ENCODE data around the gene PTPN11. TPM values are rescaled to one million over a fixed set of nuclear protein-coding genes. Genes with fewer than 3 reads are reported as not detected.
A peak's percentile ranks its signal among the peaks of the same experiment; 100 is the strongest.

PTPN11 gene
- total and polyA plus RNA-seq, 2 of the 13 experiments (the other 11 are each of a cell fraction or from before 2014, with no cell fraction given) = 30.0 to 63.5 TPM

DNA sequence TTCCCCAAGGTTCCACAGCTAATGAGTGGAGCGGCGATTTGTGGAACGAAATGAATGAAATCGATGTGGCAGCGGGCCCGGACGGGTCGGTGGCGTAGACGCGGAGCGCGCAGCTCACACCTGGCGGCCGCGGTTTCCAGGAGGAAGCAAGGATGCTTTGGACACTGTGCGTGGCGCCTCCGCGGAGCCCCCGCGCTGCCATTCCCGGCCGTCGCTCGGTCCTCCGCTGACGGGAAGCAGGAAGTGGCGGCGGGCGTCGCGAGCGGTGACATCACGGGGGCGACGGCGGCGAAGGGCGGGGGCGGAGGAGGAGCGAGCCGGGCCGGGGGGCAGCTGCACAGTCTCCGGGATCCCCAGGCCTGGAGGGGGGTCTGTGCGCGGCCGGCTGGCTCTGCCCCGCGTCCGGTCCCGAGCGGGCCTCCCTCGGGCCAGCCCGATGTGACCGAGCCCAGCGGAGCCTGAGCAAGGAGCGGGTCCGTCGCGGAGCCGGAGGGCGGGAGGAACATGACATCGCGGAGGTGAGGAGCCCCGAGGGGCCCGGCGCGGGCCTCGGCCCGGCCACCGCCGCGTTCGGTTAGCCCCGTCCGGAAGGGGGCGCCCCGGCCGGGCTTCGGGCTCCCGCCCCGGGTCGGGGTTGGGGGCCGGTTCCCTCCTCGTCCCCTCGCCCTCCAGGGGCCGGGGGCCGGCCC is at the start of gene PTPN11 (continued):
- TF ChIP-seq AKAP8 (CRISPR knock-in tag; IDR thresholded peaks at IDR 0.05) (no peak), CC2D1A (CRISPR knock-in tag; IDR thresholded peaks at IDR 0.05) (no peak), ZFP41 (CRISPR knock-in tag; IDR thresholded peaks at IDR 0.05; ENCODE audit: borderline replicate concordance) (no peak), NFRKB (IDR thresholded peaks at IDR 0.05) (no peak), ZBTB43 (CRISPR knock-in tag; conservative IDR thresholded peaks at IDR 0.05) (0 out of 2 replicates have a peak, but pooled peaks have one; percentile 30), MIER2 (CRISPR knock-in tag; IDR thresholded peaks at IDR 0.05) (no peak), PAWR (CRISPR knock-in tag; IDR thresholded peaks at IDR 0.05; ENCODE audit: borderline replicate concordance) (no peak), ZNF329 (CRISPR knock-in tag; IDR thresholded peaks at IDR 0.05; ENCODE audit: low read depth) (no peak), CREB1 (IDR thresholded peaks at IDR 0.05) (peak; percentile 97), CREB1 (CRISPR knock-in tag; IDR thresholded peaks at IDR 0.05) (peak; percentile 97), HOXA5 (CRISPR knock-in tag; IDR thresholded peaks at IDR 0.05) (no peak; the same call in 1 of the 2 replicates), ZNF652 (CRISPR knock-in tag; IDR thresholded peaks at IDR 0.05; ENCODE audit: borderline replicate concordance, low read depth) (no peak), PBX2 (CRISPR knock-in tag; IDR thresholded peaks at IDR 0.05) (no peak), ZNF598 (CRISPR knock-in tag; IDR thresholded peaks at IDR 0.05; ENCODE audit: borderline replicate concordance) (peak; percentile 75; the same call in 1 of the 2 replicates), ZNF841 (CRISPR knock-in tag; IDR thresholded peaks at IDR 0.05; ENCODE audit: borderline replicate concordance) (no peak), ZNF160 (CRISPR knock-in tag; IDR thresholded peaks at IDR 0.05) (peak; percentile 56), ZNF781 (CRISPR knock-in tag; IDR thresholded peaks at IDR 0.05; ENCODE audit: borderline replicate concordance, not compliant biosample characterization) (peak; percentile 46), ATF5 (CRISPR knock-in tag; IDR thresholded peaks at IDR 0.05; ENCODE audit: low read depth) (0 out of 2 replicates have a peak, but pooled peaks have one; percentile 53), NCOA1 (CRISPR knock-in tag; IDR thresholded peaks at IDR 0.05) (peak; percentile 80; the same call in 1 of the 2 replicates), HMG20A (CRISPR knock-in tag; IDR thresholded peaks at IDR 0.05; ENCODE audit: borderline replicate concordance) (0 out of 2 replicates have a peak, but pooled peaks have one; percentile 15), KLF13 (CRISPR knock-in tag; IDR thresholded peaks at IDR 0.05) (no peak), ZFP37 (CRISPR knock-in tag; IDR thresholded peaks at IDR 0.05; ENCODE audit: borderline replicate concordance) (no peak), CREM (IDR thresholded peaks at IDR 0.05) (peak; percentile 93), CREM (CRISPR knock-in tag; IDR thresholded peaks at IDR 0.05) (peak; percentile 96), ZKSCAN1 (IDR thresholded peaks at IDR 0.05; ENCODE audit: low read length) (peak; percentile 40; the same call in 1 of the 2 replicates), ZNF839 (CRISPR knock-in tag; IDR thresholded peaks at IDR 0.05; ENCODE audit: borderline replicate concordance) (no peak), ZNF230 (CRISPR knock-in tag; IDR thresholded peaks at IDR 0.05) (peak; percentile 94; the same call in 1 of the 2 replicates)
- TF ChIP-seq, protein P1, sequence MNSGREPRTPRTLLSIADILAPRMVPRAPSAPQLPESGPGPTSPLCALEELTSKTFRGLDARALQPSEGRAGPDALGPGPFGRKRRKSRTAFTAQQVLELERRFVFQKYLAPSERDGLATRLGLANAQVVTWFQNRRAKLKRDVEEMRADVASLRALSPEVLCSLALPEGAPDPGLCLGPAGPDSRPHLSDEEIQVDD (CRISPR knock-in tag; IDR thresholded peaks at IDR 0.05; ENCODE audit: borderline replicate concordance) = no peak; the same call in 1 of the 2 replicates
- TF ChIP-seq, protein P2, sequence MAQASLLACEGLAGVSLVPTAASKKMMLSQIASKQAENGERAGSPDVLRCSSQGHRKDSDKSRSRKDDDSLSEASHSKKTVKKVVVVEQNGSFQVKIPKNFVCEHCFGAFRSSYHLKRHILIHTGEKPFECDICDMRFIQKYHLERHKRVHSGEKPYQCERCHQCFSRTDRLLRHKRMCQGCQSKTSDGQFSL (CRISPR knock-in tag; IDR thresholded peaks at IDR 0.05) = peak; percentile 59; the same call in 1 of the 2 replicates
